ENCODE data around the gene TTLL11.

TTLL11 gene

GRCh38 chr9:121929893-121930875 is 162.9 kb downstream of the TTLL11 start:
- DNase-seq, result no peak

GRCh38 chr9:121927636-121928035 is 165.5 kb downstream of the TTLL11 start:
- DNase-seq, result no peak

GRCh38 chr9:121927081-121927480 is 166.0 kb downstream of the TTLL11 start:
- no peak for DNase-seq

GRCh38 chr9:121926351-121926801 is 166.7 kb downstream of the TTLL11 start:
- no peak for DNase-seq

- no peak for DNase-seq
These were observed 167.2 kb downstream of the TTLL11 start for GRCh38 chr9:121925935-121926334.

GRCh38 chr9:121924700-121925099 is 168.4 kb downstream of the TTLL11 start:
- DNase-seq, result no peak

GRCh38 chr9:121921444-121921843 is 171.7 kb downstream of the TTLL11 start:
- DNase-seq, result no peak

- no peak for DNase-seq
These were observed 175.5 kb downstream of the TTLL11 start for GRCh38 chr9:121917375-121918335.

GRCh38 chr9:121915304-121915625 is 177.8 kb downstream of the TTLL11 start:
- no peak for DNase-seq

GRCh38 chr9:121914604-121915303 is 178.4 kb downstream of the TTLL11 start:
- no peak for DNase-seq

GRCh38 chr9:121914017-121914595 is 179.0 kb downstream of the TTLL11 start:
- DNase-seq, result no peak

GRCh38 chr9:121912812-121913627 is 180.1 kb downstream of the TTLL11 start:
- DNase-seq, result no peak

GRCh38 chr9:121910491-121911040 is 182.5 kb downstream of the TTLL11 start:
- no peak for DNase-seq

GRCh38 chr9:121909111-121909510 is 184.0 kb downstream of the TTLL11 start:
- no peak for DNase-seq

- no peak for DNase-seq
These were observed 186.8 kb downstream of the TTLL11 start for GRCh38 chr9:121906074-121906870.

GRCh38 chr9:121902461-121903135 is 190.5 kb downstream of the TTLL11 start:
- no peak for DNase-seq

- DNase-seq, result no peak
These were observed 191.5 kb downstream of the TTLL11 start for GRCh38 chr9:121901616-121902015.

GRCh38 chr9:121900163-121900562 is 192.9 kb downstream of the TTLL11 start:
- no peak for DNase-seq

- DNase-seq, result no peak
These were observed 194.3 kb downstream of the TTLL11 start for GRCh38 chr9:121898856-121899255.

GRCh38 chr9:121897140-121897539 is 196.0 kb downstream of the TTLL11 start:
- no peak for DNase-seq
